Transverse colon (tissue), 4 donors: ENCODE results near the gene NLRP11. TPM values are rescaled to one million over a fixed set of nuclear protein-coding genes. Genes with fewer than 3 reads are reported as not detected.

Source experiments
- DNase-seq: peaks from one replicate; pipeline ENCODE4 v3.0.0-alpha.2; 2019
- H3K27ac ChIP-seq, 4 donors: fragments of 200-600 bp; sonication (generic); 2 replicates each; pipeline ENCODE4 v1.5.1; 2016 to 2018; ENCODE audit warnings: inconsistent platforms in 4 of 4
- H3K27me3 ChIP-seq: fragments of 200-600 bp; sonication (generic); 2 replicates; pipeline ENCODE4 v1.5.1; 2017; ENCODE audit warnings: inconsistent platforms
- H3K36me3 ChIP-seq, 4 donors: fragments of 200-600 bp; sonication (generic); 2 replicates each; pipeline ENCODE4 v1.5.1; 2017 to 2019; ENCODE audit warnings: inconsistent platforms in 4 of 4
- H3K4me1 ChIP-seq, 4 donors: fragments of 200-600 bp; sonication (generic); 2 replicates each; pipeline ENCODE4 v1.5.1; 2017 to 2020; ENCODE audit warnings: inconsistent platforms in 4 of 4
- H3K4me3 ChIP-seq, 4 donors: fragments of 200-600 bp; sonication (generic); 1 replicate in 1 of 4; 2 replicates in 3 of 4; pipeline versions ENCODE4 v1.5.1 to v1.6.1; 2017 to 2019; ENCODE audit warnings: inconsistent platforms in 4 of 4
- H3K9me3 ChIP-seq, 2 donors: fragments of 200-600 bp; sonication (generic); 2 replicates each; pipeline ENCODE4 v1.5.1; 2017 to 2019; ENCODE audit warnings: inconsistent platforms in 2 of 2
- CTCF ChIP-seq, 5 experiments: fragments of 200-600 bp in 3 of 5; fragments of 450-650 bp in 2 of 5; sonication (generic) in 3 of 5; IDR thresholded peaks; 1 replicate in 2 of 5; 2 replicates in 3 of 5; pipeline ENCODE4 v1.5.1; 2016 to 2017; ENCODE audit warnings: antibody characterized with exemption in 5 of 5, inconsistent platforms in 3 of 5, mild to moderate bottlenecking in 2 of 5, moderate library complexity in 1 of 5
- EP300 ChIP-seq: sonication (generic); formaldehyde crosslinking; IDR thresholded peaks from one replicate; pipeline ENCODE4 v1.6.1; 2017; ENCODE audit warnings: antibody characterized with exemption, low read depth
- POLR2A ChIP-seq: fragments of 450-650 bp; IDR thresholded peaks from one replicate; pipeline ENCODE4 v1.6.1; 2016; ENCODE audit warnings: antibody characterized with exemption, mild to moderate bottlenecking, moderate library complexity
- POLR2AphosphoS5 ChIP-seq, 3 donors: sonication (generic); formaldehyde crosslinking; IDR thresholded peaks; one replicate each; pipeline ENCODE4 v1.6.1; 2016; ENCODE audit warnings: antibody characterized with exemption in 3 of 3
- WGBS, 2 donors: methylation state at CpG; one replicate each; pipeline ENCODE4 v1.1.5; 2018; ENCODE audit warnings: low coverage in 1 of 2; 5-methylcytosine and 5-hydroxymethylcytosine counted together
- in situ Hi-C, 4 donors: fragments of 200-750 bp; cut with MboI; loops; one replicate each; pipeline versions ENCODE4 v1.15.0 to v1.15.1; 2017; ENCODE audit warnings: low sequenced_read_pairs in 3 of 4, low pct_ligation_motif_present in 1 of 4, low pct_unique_long_range_greater_than_20kb in 1 of 4
- intact Hi-C: fragments of 100-400 bp; cut with DNase I; formaldehyde crosslinking; loops from one replicate; pipeline ENCODE4 v1.15.1; 2023; ENCODE audit warnings: low total_unique reads
- total RNA-seq, 4 donors: library from RNA; depleted of rRNA; stranded (reverse); fragments of >200 nt; gene quantifications; one replicate each; pipeline ENCODE4 v1.1.0, GENCODE V29; 2016

Gene NLRP11
- total RNA-seq, 4 donors from 2014 or later = not detected

- Histone ChIP-seq H3K36me3 (no peaks in the 10 kb centered on the region), H3K4me3 (no peak overlapping the region), H3K27ac (no peak overlapping the region), H3K27me3 (peaks cover 11% of the 10 kb centered on the region), H3K9me3 (no peaks in the 10 kb centered on the region), H3K4me1 (no peaks in the 10 kb centered on the region)
- DNase-seq = no peak
- in situ Hi-C loops = no loop called here
- WGBS, 2 donors = 57 to 60% methylated on average over 1 to 5 of the region's 5 CpGs
- intact Hi-C loops = no loop called here
- TF ChIP-seq POLR2A = no peak
Observed at GRCh38 chr19:55830656-55831055, 1.1 kb downstream of the NLRP11 start.

DNA sequence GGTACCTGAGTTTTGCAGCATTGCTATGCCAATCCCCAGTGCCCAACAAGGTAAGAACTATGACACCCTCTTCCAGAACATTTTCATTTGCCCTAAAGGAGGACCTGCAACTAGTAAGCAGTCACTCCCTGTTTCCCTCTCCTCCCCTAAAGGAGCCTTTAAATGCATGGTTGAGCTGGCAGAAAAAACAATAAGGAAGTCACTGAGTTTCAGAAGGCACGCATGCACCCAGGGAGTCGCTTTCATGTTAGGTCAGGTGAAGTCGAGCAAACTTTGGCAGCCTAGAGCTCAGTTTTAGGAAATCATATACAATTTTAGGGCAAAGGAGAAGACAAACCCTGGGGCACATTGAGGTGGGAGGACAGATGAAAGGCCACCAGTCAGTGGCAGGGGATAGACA is 11.8 kb downstream of the NLRP11 start:
- Histone ChIP-seq H3K4me3 (no peak overlapping the region), H3K27me3 (peaks cover 3% of the 10 kb centered on the region), H3K27ac (no peak overlapping the region), H3K36me3 (no peaks in the 10 kb centered on the region), H3K9me3 (no peaks in the 10 kb centered on the region), H3K4me1 (no peaks in the 10 kb centered on the region)
- no peak for DNase-seq
- WGBS, 2 donors = 24 to 79% methylated on average over 3 of the region's 3 CpGs
- TF ChIP-seq EP300 (no peak), POLR2AphosphoS5 (IDR thresholded peaks at IDR 0.05) (no peak), POLR2A (no peak), CTCF (IDR thresholded peaks at IDR 0.05) (no peak)
- intact Hi-C loops = no loop called here
- in situ Hi-C loops = no loop called here

DNA sequence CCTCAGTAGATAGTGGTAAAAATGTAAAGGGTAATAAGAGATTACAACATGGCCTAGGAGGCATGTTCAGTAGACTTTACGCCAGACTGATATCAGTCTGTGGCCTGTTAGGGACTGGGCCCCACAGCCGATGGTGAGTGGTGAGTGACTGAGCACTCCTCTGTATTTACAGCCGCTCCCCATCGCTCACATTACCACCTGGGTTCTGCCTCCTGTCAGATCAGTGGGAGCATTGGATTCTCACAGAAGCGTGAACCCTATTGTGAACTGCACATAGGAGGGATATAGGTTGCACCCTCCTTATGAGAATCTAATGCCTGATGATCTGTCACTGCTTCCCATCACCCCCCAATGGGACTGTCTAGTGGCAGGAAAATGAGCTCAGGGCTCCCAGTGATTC is 17.9 kb downstream of the NLRP11 start:
- no peak for DNase-seq
- no peaks in the 10 kb centered on the region for H3K9me3 ChIP-seq
- intact Hi-C loops = no loop called here
- TF ChIP-seq EP300 (no peak), CTCF (IDR thresholded peaks at IDR 0.05) (no peak), POLR2A (no peak)
- H3K36me3 ChIP-seq = no peaks in the 10 kb centered on the region
- H3K4me1 ChIP-seq = no peaks in the 10 kb centered on the region
- no peak overlapping the region for H3K4me3 ChIP-seq
- H3K27ac ChIP-seq = no peak overlapping the region
- 83 to 98% methylated on average over 2 to 5 of the region's 5 CpGs for WGBS, 2 donors
- H3K27me3 ChIP-seq = peaks cover 3% of the 10 kb centered on the region
- in situ Hi-C loops = no loop called here

DNA sequence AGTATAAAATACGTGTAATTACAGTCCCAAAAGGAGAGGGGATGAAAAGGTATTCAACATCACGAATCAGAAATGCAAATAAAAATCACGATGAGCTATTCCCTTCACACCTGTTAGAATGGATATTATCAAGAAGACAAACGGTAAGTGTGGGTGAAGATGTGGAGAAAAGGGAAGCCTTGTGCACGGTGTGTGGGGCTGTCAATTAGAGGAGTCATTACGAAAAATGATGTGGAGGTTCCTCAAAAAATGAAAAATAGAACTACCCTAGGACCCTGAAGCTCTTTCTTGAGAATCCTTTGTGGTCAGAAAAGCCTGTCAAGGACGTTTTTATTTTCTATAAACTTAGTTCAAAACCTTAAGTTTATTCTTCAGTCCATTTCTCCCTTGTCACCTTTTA is 19.4 kb downstream of the NLRP11 start:
- Histone ChIP-seq H3K27me3 (peaks cover 3% of the 10 kb centered on the region), H3K4me1 (no peaks in the 10 kb centered on the region), H3K4me3 (no peak overlapping the region), H3K36me3 (no peaks in the 10 kb centered on the region), H3K9me3 (no peaks in the 10 kb centered on the region), H3K27ac (no peak overlapping the region)
- TF ChIP-seq POLR2AphosphoS5 (IDR thresholded peaks at IDR 0.05) (no peak), EP300 (no peak), CTCF (IDR thresholded peaks at IDR 0.05) (no peak), POLR2A (no peak)
- in situ Hi-C loops = no loop called here
- intact Hi-C loops = no loop called here
- WGBS, 2 donors = 48 to 50% methylated on average over 6 to 7 of the region's 7 CpGs
- no peak for DNase-seq

- intact Hi-C loops = no loop called here
- TF ChIP-seq POLR2AphosphoS5 (IDR thresholded peaks at IDR 0.05) (no peak), POLR2A (no peak), CTCF (IDR thresholded peaks at IDR 0.05) (no peak), EP300 (no peak)
- WGBS, 2 donors = 68% methylated on average over 3 of the region's 3 CpGs
- Histone ChIP-seq H3K4me1 (no peaks in the 10 kb centered on the region), H3K9me3 (no peaks in the 10 kb centered on the region), H3K4me3 (no peak overlapping the region), H3K27me3 (peaks cover 3% of the 10 kb centered on the region), H3K36me3 (no peaks in the 10 kb centered on the region), H3K27ac (no peak overlapping the region)
- in situ Hi-C loops = no loop called here
- DNase-seq = no peak
Observed at GRCh38 chr19:55811340-55811739, 20.5 kb downstream of the NLRP11 start.
